DMS 273 (cell line): ENCODE results near the gene GNA12.

Experiments
- DNase-seq: peaks from one replicate; lab custom pipeline; 2025; ENCODE audit not compliant: unreplicated experiment; lab: John Stamatoyannopoulos, UW

GNA12 gene

DNA sequence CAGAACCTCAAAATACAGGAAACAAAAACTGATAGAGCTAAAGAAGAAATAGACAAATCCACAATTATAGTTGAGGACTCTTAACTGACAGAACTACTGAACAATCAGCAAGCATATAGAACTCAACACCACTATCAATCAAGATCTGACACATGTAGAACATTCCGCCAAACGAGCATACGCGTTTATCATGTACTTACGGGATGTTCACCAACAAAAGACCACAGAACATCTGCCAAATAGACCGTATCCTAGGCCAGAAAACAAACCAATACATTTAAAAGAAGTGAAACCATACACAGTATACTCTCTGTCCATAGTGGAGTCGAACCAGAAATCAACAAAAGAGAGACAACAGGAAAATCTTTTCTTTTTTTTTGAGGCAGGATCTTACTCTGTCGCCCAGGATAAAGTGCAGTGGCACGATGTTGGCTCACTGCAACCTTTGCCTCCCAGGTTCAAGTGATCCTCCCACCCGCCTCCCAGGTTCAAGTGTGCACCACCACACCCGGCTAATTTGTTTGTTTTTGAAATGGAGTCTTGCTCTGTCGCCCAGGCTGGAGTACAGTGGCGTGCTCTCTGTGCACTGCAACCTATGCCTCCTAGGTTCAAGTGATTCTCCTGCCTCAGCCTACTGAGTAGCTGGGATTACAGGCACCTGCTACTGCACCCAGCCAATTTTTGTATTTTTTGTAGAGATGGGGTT is 5.1 kb downstream of the GNA12 start:
- DNase-seq: peak; percentile 25

DNA sequence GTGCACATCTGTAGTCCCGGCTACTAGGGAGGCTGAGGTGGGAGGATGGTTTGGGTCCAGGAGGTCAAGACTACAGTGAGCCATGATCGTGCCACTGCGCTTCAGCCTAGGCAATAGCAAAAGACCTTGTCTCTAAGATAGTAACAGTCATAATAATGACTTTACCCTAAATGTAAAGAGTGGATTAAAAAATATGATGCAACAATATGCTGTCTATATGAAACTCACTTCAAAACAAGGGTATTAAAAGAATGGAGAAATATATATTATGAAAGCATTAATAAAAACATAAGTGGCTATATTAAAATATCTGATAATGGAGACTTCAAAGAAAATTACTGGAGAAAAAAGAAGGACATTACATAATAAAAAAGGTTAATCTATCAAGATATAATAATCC is 5.7 kb downstream of the GNA12 start:
- DNase-seq: no peak

DNA sequence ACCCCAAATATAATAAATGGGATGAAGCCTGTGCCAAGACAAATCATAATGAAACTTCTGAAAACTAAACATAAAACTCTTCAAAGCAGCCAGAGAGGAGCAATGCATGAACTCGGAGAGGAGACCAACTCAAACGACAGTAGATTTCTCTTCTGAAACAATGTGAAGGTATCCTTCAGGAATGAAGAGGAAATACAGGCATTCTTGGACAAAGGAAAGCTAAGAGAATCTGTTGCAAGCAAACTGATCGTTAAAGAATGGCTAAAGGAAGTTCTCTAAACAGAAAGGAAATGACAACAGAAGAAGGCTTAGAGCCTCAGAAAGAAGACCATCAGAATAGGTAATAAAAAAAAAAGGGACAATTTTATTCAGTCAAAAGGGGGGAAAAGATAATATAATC is 6.6 kb downstream of the GNA12 start:
- DNase-seq: no peak

DNA sequence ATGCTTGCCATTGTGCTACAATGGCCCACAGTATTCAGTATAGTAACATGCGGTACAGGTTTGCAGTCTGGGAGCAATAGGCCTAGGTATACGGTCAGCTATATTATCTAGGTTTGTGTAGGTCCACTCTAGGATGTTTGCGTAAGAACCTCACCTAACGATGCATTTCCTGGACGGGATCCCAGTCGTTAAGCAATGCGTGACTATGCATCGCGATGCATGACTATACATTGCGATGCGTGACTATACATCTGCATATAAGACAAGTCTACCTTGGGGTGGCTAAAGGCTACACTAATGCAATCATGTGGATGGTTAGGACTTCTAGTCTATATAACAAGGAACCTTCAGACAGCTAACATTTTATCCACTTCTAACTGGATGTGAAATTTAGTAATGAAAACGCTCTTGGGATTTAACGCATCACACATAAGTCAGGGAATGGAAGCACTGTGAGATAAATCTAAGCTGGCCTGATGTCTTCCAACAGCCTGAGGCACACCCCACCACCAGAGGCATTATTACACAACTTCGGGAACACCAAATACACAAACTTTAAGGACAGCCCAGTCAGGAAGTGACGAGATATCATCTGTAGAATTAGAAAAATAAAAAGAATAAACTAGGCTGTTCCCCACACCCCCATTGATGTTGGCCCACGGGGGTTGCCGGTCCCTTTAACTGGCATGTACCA is 9.2 kb downstream of the GNA12 start:
- DNase-seq: no peak

DNA sequence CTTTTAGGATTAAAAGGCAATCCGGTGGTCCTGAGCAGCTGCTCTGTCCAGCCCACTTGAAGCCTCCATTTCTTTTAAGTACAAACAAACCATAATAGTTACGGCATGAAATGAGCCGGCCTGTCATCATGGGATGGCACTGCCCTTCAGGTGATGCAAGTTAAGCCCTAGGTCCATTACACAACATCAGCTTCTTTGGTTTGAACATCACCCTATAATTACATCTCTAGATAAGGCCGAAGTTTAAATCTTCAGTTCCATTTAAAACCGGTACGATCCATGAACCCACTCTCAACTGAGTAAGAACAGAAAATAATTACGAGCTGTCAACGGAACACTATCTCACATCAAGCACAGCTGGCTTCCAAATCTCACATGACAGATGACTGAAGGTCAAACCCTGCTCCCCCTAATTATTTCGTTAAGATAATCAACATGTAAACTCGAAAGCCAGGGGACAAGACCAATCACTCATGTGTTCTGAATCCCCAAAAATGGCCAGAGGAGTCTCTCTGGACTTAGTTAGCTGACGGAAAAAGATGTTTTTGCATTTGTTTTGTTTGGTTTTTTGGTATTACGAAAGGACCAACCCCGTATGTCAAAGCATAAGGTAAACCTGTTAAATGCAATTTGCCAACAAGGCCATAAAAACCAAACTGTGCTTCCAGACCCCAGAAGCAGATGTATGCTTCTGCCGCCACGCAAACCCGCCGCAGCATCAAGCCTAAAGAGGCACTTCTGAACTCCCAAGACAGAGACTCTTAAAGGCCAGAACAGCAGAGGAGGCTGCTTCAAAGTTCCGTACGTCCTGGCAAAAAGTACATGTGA is 10.8 kb downstream of the GNA12 start:
- DNase-seq: peak; percentile 53

DNA sequence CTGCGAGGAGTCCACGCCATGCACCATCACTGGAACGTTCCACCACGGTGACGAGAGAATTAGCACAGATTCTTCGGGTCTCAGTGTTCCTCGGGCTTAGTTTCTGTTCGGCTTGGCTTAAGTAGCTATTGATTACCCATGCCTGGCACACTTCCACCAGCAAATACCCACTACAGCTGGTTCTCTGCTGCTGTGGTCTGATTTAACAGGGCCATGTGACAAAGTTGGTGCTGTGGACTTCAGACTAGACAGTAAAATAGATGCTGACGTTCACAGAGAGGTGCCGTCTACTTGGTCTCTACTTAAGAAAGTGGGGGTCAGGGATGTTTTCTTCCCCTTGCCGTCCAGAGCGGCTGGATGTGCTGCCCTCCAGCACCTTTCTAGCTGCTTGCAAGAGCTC is 11.6 kb downstream of the GNA12 start:
- DNase-seq: no peak

DNA sequence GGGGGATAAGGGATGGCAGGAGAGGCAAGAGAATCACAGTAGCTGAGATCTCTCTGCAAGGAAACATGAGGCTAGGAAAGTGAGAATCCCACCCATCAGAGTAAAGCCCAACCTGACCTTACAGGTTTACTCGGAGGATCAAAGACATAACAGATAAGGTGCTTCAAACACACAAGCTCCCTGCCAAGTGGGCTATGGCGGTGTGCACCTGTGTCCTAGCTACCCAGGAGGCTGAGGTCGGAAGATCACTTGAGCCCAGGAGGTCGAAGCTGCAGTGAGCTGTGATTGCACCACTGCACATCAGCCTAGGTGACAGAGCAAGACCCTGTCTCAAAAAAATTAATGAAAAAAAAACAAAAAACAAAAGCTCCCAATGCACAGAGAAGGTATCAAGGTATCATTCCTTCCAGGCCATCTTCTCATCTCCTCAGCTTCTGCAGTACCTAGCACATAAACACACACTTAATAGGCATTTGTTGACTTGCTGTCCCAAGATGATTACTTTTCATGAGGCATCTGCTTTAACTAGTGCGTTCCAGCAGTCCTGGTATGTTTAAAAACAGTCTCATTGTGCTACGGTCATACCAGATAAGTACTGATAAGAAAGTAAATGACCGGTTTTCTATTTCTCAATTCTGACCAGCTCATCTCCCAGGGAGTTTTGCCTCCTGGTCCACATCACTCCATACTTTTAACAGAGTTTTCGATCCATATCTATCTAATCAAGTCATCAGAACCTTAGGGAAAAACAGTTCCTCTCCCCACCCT is 13.3 kb downstream of the GNA12 start:
- DNase-seq: no peak

DNA sequence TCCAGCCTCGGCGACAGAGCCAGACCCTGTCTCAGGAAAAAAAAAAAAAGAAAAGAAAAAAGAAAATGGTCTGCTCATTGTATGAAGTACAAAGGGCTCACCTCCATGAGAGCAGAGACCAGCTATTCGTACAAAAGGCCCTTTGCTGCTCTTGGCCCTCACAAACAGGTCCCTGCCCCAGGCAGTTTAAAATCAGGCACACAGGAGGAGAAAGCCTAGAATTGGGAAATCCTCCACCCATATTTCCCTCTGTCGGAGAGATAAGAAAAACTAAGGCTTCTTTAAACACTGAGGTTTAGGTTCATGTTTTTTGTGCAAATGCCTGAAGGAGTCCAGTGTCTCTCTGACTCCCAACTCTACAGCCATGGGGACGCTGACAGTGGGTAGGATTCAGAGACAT is 15.1 kb downstream of the GNA12 start:
- DNase-seq: no peak

DNA sequence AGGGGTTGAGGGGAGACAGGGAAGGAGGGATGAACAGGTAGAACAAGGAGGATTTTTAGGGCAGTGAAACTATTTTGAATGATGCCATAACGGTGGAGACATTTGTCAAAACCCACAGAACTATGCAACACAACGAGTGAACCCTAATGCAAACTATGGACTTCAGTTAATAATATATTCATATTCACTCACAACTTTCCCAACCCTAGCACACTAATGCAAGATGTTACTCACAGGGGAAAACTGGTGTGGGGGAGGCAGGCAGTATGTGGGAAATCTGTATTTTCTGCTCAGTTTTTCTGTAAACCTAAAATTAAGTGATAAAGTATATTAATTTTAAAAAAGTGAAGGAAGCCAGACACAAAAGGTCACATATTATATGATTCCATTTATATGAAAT is 17.3 kb downstream of the GNA12 start:
- DNase-seq: no peak

DNA sequence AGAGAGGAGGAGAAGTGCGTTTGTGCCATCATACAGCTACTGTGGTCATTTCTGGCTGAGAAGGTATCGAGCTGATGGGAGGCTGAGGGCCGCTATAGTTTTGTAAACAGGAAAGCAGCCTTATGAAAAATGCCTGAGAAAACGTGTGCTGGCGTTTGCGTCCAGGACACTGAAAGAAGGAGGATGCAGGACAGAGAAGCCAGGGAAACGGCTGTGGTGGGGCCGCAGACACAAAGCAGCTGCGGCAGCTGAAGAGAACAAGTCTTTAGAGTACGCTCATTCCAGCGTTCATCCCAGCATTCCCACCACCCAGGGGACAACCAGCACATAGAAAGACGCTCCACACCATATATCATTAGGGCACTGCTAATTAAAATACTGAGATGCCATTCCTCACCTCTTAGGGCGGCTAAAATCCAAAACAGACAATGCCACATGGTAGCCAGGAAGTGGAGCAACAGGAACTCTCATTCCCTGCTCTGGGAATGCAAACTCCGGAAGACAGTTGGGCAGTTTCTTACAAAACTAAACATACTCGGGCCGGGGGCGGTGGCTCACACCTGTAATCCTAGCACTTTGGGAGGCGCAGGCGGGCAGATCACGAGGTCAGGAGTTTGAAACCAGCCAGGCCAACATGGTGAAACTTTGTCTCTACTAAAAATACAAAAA is 18.4 kb downstream of the GNA12 start:
- no peak for DNase-seq

DNA sequence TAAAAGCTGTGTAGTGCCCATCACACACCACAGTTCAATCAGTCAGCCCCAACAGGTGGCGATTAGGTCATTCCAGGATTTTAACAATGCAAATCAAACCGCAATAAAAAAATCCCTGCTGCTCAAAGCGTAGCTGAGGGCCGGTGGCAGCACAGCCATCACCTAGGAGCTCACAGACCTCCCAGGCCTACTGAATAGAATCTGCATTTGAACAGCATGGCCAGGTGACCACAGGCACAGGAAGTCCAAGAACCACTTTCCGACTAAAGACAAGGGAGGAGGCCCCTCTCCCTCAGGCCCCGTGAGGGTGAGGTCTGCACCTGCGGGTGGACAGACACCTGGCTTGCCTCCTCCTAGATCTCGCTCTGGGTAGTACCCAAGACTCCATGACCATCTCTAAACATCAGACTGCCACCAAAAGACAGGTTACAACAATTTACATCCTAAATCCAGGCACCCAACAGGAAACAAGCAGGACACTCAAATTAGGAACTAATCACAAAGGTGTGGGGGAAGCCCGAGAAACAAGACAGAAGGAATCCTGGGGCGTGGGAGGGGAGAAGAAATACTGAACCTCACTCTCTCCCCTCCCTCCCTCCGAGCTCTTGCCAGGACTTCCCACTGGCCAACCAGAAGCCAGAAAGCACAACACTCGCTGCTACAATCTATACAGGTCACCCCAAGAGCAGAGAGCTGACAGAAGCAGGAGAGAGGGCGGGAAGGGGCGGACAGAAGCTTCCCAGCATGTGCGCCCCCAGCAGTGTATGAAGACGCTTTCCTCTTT is 19.2 kb downstream of the GNA12 start:
- peak; percentile 86 for DNase-seq

DNA sequence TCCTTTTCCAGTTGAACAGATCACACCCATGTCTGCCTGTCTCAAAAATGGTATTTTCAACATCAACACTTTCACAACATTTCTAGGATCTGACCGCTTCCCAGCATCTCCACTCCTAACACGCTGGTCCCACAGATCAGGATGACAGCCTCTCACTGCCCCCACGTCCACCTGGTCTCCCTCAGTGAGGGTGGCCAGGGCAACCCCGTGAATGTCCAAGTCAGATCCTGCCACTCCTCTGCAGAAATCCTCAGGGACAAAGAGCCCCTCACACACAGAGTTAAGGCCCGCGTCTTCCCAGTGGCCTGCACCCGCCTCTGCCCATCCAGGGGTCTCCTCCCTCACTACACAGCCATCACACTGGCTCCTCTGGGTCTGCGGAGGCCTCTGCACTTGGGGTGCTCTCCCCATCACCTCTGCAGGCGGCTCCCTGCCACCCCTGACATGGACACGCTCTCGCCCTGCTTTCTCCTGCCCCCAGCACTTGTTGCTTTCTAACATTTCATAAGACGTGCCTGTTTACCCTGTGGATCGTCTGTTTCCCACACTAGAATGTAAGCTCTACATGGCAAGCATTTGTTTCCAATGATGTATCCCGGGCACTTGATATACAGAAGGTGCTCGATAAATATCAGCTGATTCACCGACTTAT is 20.0 kb downstream of the GNA12 start:
- no peak for DNase-seq

DNA sequence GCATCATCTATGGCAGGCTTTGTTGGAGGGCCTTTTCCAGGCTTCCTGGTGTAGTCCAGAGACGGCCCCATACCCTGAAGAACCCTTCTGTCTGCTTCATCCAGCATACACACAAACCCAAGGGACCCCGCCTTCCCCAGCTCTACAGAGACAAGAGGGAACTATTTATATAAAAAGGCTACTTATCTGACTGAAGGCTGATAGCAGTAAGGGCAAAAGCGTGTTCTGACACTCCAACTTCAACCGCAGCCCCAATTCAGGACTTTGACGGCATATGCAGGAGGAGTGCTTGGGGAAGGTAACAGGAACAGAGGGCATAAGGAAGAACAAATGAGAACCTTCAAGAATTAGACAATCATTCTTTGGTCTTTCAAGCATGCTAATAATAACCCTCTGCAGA is 21.0 kb downstream of the GNA12 start:
- DNase-seq: no peak

DNA sequence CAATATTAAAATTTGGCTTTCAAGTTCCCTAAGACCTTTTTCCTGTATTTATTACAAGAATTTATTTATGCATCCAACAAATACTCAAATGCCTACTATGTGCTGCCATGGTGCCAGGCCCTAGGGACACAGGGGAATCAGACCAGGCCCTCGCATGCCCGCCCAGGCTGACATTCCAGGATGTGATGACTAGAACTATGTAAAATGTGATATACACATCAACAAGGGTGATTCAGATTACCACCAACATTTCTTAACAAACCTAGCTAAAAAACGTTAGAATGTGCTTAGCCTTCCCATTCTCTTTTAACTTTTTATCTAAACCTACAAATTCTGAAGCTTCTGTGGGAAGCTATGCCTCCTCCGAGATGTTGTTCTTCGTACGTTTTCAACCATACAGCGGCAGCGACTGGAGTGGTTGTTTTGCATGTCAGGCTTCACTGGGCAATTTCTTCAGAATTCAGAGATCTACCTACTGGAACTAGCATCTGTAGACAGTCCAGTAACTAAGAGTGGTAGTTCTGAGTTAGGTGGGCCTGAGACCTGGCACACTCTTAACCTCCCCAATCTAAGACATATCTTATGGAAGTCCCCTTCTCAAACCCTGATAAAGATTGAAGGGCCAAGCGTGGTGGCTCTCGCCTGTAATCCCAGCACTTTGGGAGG is 22.1 kb downstream of the GNA12 start:
- DNase-seq: no peak

DNA sequence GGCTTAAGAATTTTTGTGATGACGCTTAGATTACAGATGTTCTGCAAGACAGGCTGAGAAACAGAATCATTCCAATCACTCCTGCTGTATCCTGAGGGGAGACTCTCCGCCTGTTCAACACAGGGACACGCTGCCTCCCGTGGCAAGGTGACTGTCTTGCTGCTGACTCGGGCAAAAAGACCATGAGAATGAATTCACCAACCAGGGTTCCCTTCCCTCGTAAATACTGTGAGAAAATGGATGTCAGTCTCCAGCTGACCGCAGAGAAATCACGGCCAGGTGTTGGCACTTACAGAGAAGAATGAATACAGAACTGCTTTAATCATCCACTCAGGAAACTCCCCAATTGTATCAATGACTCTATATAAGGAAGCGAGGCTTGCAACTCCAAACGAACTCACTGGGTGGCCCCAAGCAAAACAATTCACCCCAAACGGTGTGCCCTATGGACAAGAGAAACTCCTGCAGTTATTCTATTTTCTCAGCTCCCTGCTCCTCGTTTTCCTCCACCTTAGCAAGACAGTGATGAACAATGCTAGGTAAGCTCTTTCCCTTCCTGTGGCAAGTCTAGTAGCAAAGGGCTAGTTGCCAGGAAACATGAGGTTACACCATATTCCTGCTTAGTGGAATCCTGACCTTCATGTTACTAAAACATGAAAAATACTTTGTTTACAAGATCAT is 22.8 kb downstream of the GNA12 start:
- peak; percentile 53 for DNase-seq

DNA sequence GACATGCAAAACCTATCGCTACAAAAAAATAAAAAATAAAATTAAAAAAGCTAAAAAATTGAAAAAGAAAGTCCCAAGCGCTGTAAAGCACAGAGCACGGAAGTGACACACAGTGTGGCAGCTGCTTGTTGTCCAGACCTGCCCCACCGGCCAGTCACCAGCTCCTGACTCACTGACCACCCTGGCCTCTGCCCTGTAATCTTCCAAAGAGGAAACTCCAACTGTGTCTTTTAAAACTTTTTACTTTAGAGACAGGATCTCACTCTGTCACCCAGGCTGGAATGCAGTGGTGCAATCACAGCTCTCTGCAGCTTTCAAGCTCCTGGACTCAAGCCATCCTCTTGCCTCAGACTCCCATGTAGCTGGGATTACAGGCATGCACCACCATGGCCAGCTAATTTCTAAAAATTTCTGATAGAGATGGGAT is 23.6 kb downstream of the GNA12 start:
- DNase-seq: no peak

DNA sequence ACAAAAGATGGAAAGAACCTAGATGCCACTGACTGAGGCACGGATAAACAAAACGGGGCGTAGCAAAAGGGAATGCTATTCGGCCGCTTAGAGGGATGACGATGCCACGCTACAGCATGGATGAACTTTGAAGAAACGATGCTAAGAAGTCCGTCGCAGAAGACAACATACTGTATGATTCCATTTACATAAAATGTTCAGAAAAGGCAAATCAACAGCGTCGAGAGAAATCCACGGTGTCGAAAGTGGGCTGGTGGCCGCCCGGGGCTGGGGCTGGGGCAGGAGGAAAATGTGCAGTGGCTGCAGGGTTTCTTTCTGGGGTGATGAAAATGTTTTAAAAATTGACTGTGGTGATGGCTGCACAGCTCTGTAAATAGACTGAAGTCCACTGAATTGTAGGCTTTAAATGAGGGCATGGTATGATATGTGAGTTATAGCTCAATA is 24.1 kb downstream of the GNA12 start:
- no peak for DNase-seq
